HG02884 (cell line): ENCODE data around the gene C2CD5.
"Not testable (repeated sequence)": the region's sequence is repeated elsewhere in the genome, so short reads cannot be mapped to it uniquely, and the experiment has no call there.

Source experiments
- ATAC-seq: cut with Tn5 transposase; IDR thresholded peaks from one replicate; pipeline ENCODE4 v1.9.1; 2021; ENCODE audit warnings: mild to moderate bottlenecking, moderate library complexity; ENCODE audit not compliant: unreplicated experiment

C2CD5 gene

GRCh38 chr12:22544038-22544979, at the start of gene C2CD5:
Gene C2CD5, minus strand, starts transcription at chr12:22544542. Its CDS starts 392 bp downstream, at chr12:22544150.
- peak; percentile 78 for ATAC-seq

GRCh38 chr12:22593864-22594263, 49.5 kb upstream of the C2CD5 start:
- no peak for ATAC-seq

- ATAC-seq = no peak
Measured at GRCh38 chr12:22588817-22589216, 44.5 kb upstream of the C2CD5 start.

- no peak for ATAC-seq
Measured at GRCh38 chr12:22578328-22578727, 34.0 kb upstream of the C2CD5 start.

GRCh38 chr12:22577667-22578066, 33.3 kb upstream of the C2CD5 start:
- no peak for ATAC-seq

- no peak for ATAC-seq
Measured at GRCh38 chr12:22576473-22576872, 32.1 kb upstream of the C2CD5 start.

- ATAC-seq = no peak
Measured at GRCh38 chr12:22576065-22576464, 31.7 kb upstream of the C2CD5 start.

GRCh38 chr12:22574921-22575320, 30.6 kb upstream of the C2CD5 start:
- no peak for ATAC-seq

- no peak for ATAC-seq
Measured at GRCh38 chr12:22573181-22573580, 28.8 kb upstream of the C2CD5 start.

GRCh38 chr12:22569253-22569652, 24.9 kb upstream of the C2CD5 start:
- ATAC-seq = no peak

- ATAC-seq = no peak
Measured at GRCh38 chr12:22562036-22563028, 18.0 kb upstream of the C2CD5 start.

GRCh38 chr12:22554750-22555149, 10.4 kb upstream of the C2CD5 start:
- not testable (repeated sequence) for ATAC-seq

- peak; percentile 49 for ATAC-seq
Measured at GRCh38 chr12:22551624-22552023, 7.3 kb upstream of the C2CD5 start.

GRCh38 chr12:22545255-22545654, 913 bp upstream of the C2CD5 start:
- no peak for ATAC-seq

- ATAC-seq = peak; percentile 38
Measured at GRCh38 chr12:22543246-22544037, 900 bp downstream of the C2CD5 start.

GRCh38 chr12:22541496-22542155, 2.7 kb downstream of the C2CD5 start:
- no peak for ATAC-seq

GRCh38 chr12:22539055-22539454, 5.3 kb downstream of the C2CD5 start:
- no peak for ATAC-seq

GRCh38 chr12:22538311-22538710, 6.0 kb downstream of the C2CD5 start:
- no peak for ATAC-seq

- ATAC-seq = no peak
Measured at GRCh38 chr12:22536971-22537544, 7.3 kb downstream of the C2CD5 start.
